Left renal cortex interstitium (tissue), 4 donors: ENCODE results near the gene AKR1C2. TPM values are rescaled to one million over a fixed set of nuclear protein-coding genes. Genes with fewer than 3 reads are reported as not detected.
"Not testable (repeated sequence)": the region's sequence is repeated elsewhere in the genome, so short reads cannot be mapped to it uniquely, and the experiment has no call there.

ENCODE experiments used
- DNase-seq, 4 donors: peaks; one replicate each; pipeline ENCODE4 v3.0.0-alpha.2; 2013; ENCODE audit warnings: low read depth in 4 of 4, low spot score in 2 of 4, missing footprints in 1 of 4
- polyA plus RNA-seq, 4 donors: library from polyadenylated mRNA; unstranded; fragments of 120-200 nt; gene quantifications; one replicate each; pipeline ENCODE4 v1.2.1, GENCODE V29; 2013; ENCODE audit not compliant: insufficient read length in 4 of 4

The AKR1C2 gene
- polyA plus RNA-seq, 4 donors, result 5.9 to 15.0 (median 8.1) TPM

- not testable (repeated sequence) for DNase-seq
Measured at GRCh38 chr10:4962876-4963814, 40.5 kb downstream of the AKR1C2 start, which contains the start of gene AKR1C1. Gene AKR1C1 (plus strand): TSS chr10:4963415. CDS start chr10:4963445, 30 bp downstream.

GRCh38 chr10:4962308-4962707, 41.3 kb downstream of the AKR1C2 start:
- not testable (repeated sequence) for DNase-seq

- not testable (repeated sequence) for DNase-seq
Measured at GRCh38 chr10:4961558-4961957, 42.1 kb downstream of the AKR1C2 start.

- not testable (repeated sequence) for DNase-seq
Measured at GRCh38 chr10:4956955-4957645, 46.6 kb downstream of the AKR1C2 start.

- not testable (repeated sequence) for DNase-seq
Measured at GRCh38 chr10:4956088-4956487, 47.6 kb downstream of the AKR1C2 start.

GRCh38 chr10:4953405-4953804, 50.3 kb downstream of the AKR1C2 start:
- DNase-seq, result no peak

GRCh38 chr10:4951512-4952162, 52.0 kb downstream of the AKR1C2 start:
- not testable (repeated sequence) for DNase-seq

- no peak for DNase-seq
Measured at GRCh38 chr10:4947635-4948596, 55.7 kb downstream of the AKR1C2 start.

- no peak for DNase-seq
Measured at GRCh38 chr10:4947039-4947634, 56.5 kb downstream of the AKR1C2 start.

GRCh38 chr10:4945766-4946717, 57.6 kb downstream of the AKR1C2 start:
- no peak for DNase-seq

GRCh38 chr10:4944841-4945240, 58.8 kb downstream of the AKR1C2 start:
- DNase-seq, result no peak

- no peak for DNase-seq
Measured at GRCh38 chr10:4943821-4944220, 59.8 kb downstream of the AKR1C2 start.

- DNase-seq, result not testable (repeated sequence)
Measured at GRCh38 chr10:4943416-4943815, 60.2 kb downstream of the AKR1C2 start.

- not testable (repeated sequence) for DNase-seq
Measured at GRCh38 chr10:4942931-4943330, 60.7 kb downstream of the AKR1C2 start.

- no peak for DNase-seq
Measured at GRCh38 chr10:4941540-4942330, 61.9 kb downstream of the AKR1C2 start.

- not testable (repeated sequence) for DNase-seq
Measured at GRCh38 chr10:4940909-4941308, 62.7 kb downstream of the AKR1C2 start.

GRCh38 chr10:4940073-4940428, 63.6 kb downstream of the AKR1C2 start:
- DNase-seq, result not testable (repeated sequence)
